GM12892 (cell line): ENCODE data around the gene SLC26A3.

Experiments used
- POLR2A ChIP-seq: IDR thresholded peaks from 2 replicates; pipeline ENCODE4 v1.6.1; 2011; ENCODE audit warnings: low read depth, low read length, control low read depth
- POLR2AphosphoS5 ChIP-seq: IDR thresholded peaks from 2 replicates; pipeline ENCODE4 v1.6.1; 2011; ENCODE audit warnings: low read depth, low read length, control low read depth
- TAF1 ChIP-seq: IDR thresholded peaks from 2 replicates; pipeline ENCODE4 v1.6.1; 2011; ENCODE audit warnings: low read depth, mild to moderate bottlenecking, control low read depth, low read length, borderline replicate concordance

GRCh38 chr7:107777702-107778101, 25.3 kb downstream of the SLC26A3 start:
- TF ChIP-seq POLR2A (no peak), POLR2AphosphoS5 (no peak), TAF1 (no peak)
